SK-N-SH (cell line): ENCODE data around the gene NUDT19.

Experiments
- CTCF ChIP-seq: fragments of 200-600 bp; sonication (generic); IDR thresholded peaks from 2 replicates; pipeline ENCODE4 v1.6.1; 2017; ENCODE audit warnings: antibody characterized with exemption, mild to moderate bottlenecking, moderate library complexity
- EP300 ChIP-seq, 2 experiments: IDR thresholded peaks; 2 replicates each; pipeline versions ENCODE4 v1.4.0 to v1.6.1; 2012; ENCODE audit warnings: borderline replicate concordance in 1 of 2, low read depth in 1 of 2, low read length in 1 of 2
- EZH2phosphoT487 ChIP-seq: fragments of 200-600 bp; sonication (generic); IDR thresholded peaks from 2 replicates; pipeline ENCODE4 v1.6.1; 2017; ENCODE audit warnings: low read depth, mixed run types, mild to moderate bottlenecking, antibody characterized with exemption, moderate library complexity, borderline replicate concordance
- FOXM1 ChIP-seq: IDR thresholded peaks from 2 replicates; pipeline ENCODE4 v1.4.0; 2012; ENCODE audit warnings: low read depth, mild to moderate bottlenecking
- GABPA ChIP-seq: IDR thresholded peaks from 2 replicates; pipeline ENCODE4 v1.4.0; 2012; ENCODE audit warnings: low read depth, mild to moderate bottlenecking
- MAX ChIP-seq: IDR thresholded peaks from 2 replicates; pipeline ENCODE4 v1.4.0; 2012; ENCODE audit warnings: low read depth
- NRF1 ChIP-seq: IDR thresholded peaks from 2 replicates; pipeline ENCODE4 v1.6.1; 2012; ENCODE audit warnings: low read depth, mild to moderate bottlenecking, low read length
- PBX3 ChIP-seq: IDR thresholded peaks from 2 replicates; pipeline ENCODE4; 2012
- POLR2AphosphoS5 ChIP-seq: IDR thresholded peaks from 2 replicates; pipeline ENCODE4 v1.6.1; 2012; ENCODE audit warnings: low read depth, low read length
- RAD21 ChIP-seq: IDR thresholded peaks from 2 replicates; pipeline ENCODE4 v1.6.1; 2012; ENCODE audit warnings: mild to moderate bottlenecking, low read length
- REST ChIP-seq: IDR thresholded peaks from 2 replicates; pipeline ENCODE4 v1.6.1; 2012; ENCODE audit warnings: mild to moderate bottlenecking, low read depth, low read length, moderate library complexity
- SMC3 ChIP-seq: IDR thresholded peaks from 2 replicates; pipeline ENCODE4 v1.6.1; 2012; ENCODE audit warnings: low read depth, low read length, improper control_type of control experiment
- TCF12 ChIP-seq: IDR thresholded peaks from 2 replicates; pipeline ENCODE4 v1.4.0; 2012
- TEAD4 ChIP-seq: IDR thresholded peaks from 2 replicates; pipeline ENCODE4 v1.4.0; 2012; ENCODE audit warnings: mild to moderate bottlenecking, borderline replicate concordance; ENCODE audit not compliant: insufficient read depth

- TF ChIP-seq TCF12: no peak
- no peak for TF ChIP-seq EZH2phosphoT487
- TF ChIP-seq REST: no peak
- no peak for TF ChIP-seq PBX3
- TF ChIP-seq CTCF: no peak
- no peak for TF ChIP-seq MAX
- TF ChIP-seq RAD21: no peak
- no peak for TF ChIP-seq FOXM1
- no peak for TF ChIP-seq POLR2AphosphoS5
- no peak for TF ChIP-seq NRF1
- TF ChIP-seq GABPA: no peak
- TF ChIP-seq SMC3: no peak
- TF ChIP-seq TEAD4: no peak
- no peak for TF ChIP-seq EP300 (IDR thresholded peaks at IDR 0.05; ENCODE audit: borderline replicate concordance in 1 of 2, low read depth in 1 of 2, low read length in 1 of 2)
Measured at GRCh38 chr19:32711747-32712146, 20.1 kb downstream of the NUDT19 start.
